ENCODE measurements around the gene GGTLC2.
"Not testable (repeated sequence)": the region's sequence is repeated elsewhere in the genome, so short reads cannot be mapped to it uniquely, and the experiment has no call there.

GRCh38 chr22:22608022-22608421 is 36.4 kb upstream of the GGTLC2 start:
- not testable (repeated sequence) for TF ChIP-seq CTCF (IDR thresholded peaks at IDR 0.05; ENCODE audit: borderline replicate concordance, extremely low read depth, low read length, poor library complexity, severe bottlenecking); EZH2 (IDR thresholded peaks at IDR 0.05; ENCODE audit: borderline replicate concordance, low read depth, low read length, severe bottlenecking)

Measured in DND-41 (cell line).